HTERT RPE-1 (cell line): ENCODE data around the gene IRF2BPL.

ENCODE experiments used
- in situ Hi-C: fragments of 300-500 bp; cut with MboI; formaldehyde crosslinking; loops from 4 replicates; pipeline ENCODE4 v1.14.3; 2020; ENCODE audit warnings: low sequenced_read_pairs

Gene IRF2BPL

GRCh38 chr14:77055981-77056380, 27.5 kb upstream of the IRF2BPL start:
- in situ Hi-C loops, result loop anchor here (25.0 kb wide), 1 partner anchor 144 kb away; no protein-coding TSS in a partner anchor

GRCh38 chr14:77055306-77055705, 26.8 kb upstream of the IRF2BPL start:
- in situ Hi-C loops, result loop anchor here (25.0 kb wide), 1 partner anchor 143 kb away; no protein-coding TSS in a partner anchor

DNA sequence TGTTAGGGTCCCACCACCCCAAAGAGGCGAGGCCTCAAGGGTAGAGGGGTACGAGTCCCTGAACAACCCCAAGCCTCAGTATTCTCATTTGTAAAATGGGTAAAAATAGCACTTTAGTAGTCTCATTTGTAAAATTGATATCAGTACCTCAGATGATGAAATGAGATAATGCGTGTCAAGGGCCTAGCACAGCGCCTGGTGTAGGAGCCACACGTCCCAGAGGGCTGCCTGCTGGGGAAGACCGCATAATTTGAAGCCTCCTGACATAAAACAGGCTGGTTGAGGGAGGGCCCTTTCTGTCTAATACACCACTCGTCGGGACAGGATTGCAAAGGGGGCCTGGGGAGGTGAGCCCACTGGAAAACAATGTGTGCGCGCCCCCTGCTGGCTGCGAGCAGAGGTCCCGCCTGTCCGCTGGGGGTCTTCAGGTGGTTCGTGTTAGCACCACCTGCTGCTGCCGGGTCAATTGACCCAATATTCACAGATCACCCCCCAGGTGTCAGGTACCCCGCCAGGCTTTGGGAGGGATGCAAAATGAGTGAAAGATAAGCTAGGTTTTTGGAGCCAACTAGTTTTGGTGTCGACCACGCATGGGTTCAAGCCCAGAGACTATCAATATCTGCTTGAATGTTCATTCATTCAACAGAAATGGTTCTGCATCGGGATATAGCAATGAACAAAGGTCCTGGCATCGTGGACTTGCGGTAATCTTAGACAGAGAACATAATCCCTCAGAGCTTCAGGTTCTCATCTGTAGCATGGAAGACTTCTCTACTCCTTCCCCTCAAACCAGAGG, 24.7 kb upstream of the IRF2BPL start:
- in situ Hi-C loops, result loop anchor here (25.0 kb wide), 1 partner anchor 141 kb away; no protein-coding TSS in a partner anchor

DNA sequence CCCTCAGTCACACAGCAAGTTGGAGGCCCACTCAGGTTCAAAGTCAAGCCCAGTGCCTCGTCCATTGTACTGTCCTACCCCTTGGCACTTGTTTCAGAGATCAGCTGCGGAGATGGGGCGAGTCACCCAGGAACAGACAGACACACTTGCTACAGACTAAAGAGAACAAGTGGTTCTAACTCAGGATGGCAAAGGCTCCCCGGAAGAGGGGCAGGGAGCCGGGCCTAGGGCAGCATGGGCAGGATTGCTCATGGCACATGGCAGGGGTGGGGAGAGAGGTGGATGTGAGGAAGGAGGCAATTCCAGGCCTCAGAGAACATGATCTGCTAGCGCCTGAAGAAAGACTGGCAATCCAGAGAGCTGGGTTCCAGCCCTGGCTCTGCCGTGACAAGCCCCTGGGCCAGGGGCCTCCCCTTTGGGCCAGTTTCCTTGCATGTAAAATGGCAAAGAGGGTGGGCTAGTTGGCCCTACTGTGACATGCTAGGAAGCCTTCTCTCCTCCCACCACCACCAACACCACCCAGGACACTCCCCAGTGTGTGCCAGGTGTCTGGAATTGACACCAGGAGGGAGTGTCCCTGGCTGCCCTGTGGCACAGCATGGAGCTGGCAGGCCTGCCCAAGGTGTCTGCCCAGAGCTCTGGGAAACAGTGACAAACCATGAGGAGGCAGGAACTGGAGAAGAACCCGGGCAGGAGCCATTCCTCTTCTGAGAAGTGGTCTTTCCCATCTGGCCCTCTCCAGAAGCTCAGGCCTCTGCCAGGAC, 24.0 kb upstream of the IRF2BPL start:
- in situ Hi-C loops, result loop anchor here (25.0 kb wide), 1 partner anchor 140 kb away; no protein-coding TSS in a partner anchor

DNA sequence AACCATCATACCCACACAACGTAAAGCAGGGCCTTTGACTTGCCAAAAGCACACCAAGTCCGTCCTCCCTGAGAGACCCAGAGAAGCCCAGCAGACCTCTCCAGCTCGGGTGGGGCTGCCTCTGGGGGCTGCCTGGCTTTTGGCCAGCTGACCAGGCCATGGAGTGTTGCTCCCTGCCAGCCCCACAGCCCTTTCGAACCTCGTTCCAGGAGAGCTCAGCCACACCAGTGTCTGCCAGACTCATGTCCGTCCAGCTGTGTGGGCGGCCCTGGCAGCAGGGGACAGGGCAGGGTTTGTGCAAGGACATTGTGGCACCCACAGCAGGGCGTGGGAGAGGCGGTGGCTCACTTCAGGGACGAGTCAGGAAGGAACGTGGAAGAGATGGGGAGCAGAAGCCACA, 22.6 kb upstream of the IRF2BPL start:
- in situ Hi-C loops, result loop anchor here (25.0 kb wide), 1 partner anchor 139 kb away; no protein-coding TSS in a partner anchor

DNA sequence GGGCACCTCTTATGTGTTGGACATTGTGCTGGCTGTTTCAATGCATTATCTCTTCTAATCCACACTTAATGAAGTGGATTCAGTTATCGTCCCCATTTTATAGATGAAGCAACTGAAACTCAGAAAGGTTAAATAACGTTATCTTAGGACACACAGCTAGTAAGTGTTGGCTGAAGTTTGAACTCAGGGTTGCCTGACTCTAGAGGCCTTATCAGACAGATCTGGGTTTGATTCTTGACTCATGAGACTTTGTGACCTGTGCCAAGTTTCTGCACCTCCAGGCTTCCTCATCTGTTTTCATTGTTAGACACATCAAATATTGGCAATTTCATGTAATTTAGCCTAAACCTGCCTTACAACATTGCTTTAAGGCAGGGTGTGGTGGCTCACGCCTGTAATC, 18.2 kb upstream of the IRF2BPL start:
- in situ Hi-C loops, result no loop called here

GRCh38 chr14:77045238-77046162, 17.0 kb upstream of the IRF2BPL start:
- in situ Hi-C loops, result no loop called here

GRCh38 chr14:77044783-77045237, 16.3 kb upstream of the IRF2BPL start:
- in situ Hi-C loops, result no loop called here

DNA sequence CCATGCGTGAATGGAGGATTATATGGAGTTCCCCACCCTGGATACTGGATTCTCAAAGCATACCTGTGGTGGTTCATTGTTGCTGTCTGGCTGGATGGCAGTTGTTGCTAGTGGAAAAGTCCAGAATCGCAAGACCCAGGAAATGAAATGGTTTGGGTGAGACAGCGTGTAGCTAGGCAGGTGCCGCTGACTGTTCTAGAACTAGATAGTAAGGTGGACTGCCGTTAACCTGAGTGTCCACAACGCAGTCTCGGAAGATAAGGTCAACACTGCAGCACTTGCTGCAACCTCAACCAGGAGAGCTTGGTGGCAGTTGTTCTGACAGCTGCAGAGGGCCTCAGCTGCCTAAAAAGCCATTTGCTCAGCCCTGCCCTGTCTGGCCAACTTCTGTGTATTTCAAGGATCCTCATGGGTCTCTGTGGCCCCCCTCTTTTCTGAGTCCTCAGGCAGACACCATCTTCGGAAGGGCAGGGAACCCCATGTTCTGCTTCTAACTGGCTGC, 15.5 kb upstream of the IRF2BPL start:
- in situ Hi-C loops, result no loop called here

DNA sequence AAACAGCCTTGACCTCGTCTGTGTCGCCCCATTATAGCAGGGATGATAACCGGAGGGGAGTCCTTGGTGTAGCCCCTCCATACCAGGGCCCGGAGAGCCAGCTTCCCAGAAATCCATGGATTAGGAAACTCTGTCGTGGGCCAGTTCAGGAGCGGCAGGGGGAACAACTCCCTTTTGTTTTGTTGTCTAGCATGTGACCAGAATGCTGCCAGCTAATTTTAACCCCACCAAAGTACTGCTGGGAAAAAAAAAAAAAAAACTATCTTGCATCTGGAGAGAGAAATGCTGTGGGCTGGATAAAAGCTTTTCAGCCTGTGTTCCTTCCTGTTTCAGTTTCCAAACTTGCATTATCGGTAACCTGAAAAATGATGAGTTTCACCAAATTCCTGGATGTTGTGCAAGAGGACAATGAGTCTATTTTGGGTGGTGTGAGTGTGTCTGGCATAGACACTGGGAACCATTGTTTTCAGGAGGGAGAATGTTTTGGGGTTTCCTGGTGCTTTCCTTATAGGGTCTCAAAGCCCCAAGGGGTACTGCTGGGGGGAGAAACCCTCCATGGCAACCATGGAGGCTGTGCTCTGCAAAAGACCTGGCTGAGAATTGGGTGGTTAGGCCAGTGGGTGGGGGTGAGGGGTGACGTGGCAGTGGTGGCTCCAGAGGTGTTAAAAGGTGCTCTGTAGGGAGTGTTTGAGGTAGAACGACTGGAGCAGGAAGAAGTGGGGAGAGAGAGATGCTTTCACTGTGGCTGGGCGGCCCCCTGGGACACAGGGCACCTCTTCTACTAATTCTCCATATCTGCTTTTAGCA, 14.9 kb upstream of the IRF2BPL start:
- in situ Hi-C loops, result no loop called here

DNA sequence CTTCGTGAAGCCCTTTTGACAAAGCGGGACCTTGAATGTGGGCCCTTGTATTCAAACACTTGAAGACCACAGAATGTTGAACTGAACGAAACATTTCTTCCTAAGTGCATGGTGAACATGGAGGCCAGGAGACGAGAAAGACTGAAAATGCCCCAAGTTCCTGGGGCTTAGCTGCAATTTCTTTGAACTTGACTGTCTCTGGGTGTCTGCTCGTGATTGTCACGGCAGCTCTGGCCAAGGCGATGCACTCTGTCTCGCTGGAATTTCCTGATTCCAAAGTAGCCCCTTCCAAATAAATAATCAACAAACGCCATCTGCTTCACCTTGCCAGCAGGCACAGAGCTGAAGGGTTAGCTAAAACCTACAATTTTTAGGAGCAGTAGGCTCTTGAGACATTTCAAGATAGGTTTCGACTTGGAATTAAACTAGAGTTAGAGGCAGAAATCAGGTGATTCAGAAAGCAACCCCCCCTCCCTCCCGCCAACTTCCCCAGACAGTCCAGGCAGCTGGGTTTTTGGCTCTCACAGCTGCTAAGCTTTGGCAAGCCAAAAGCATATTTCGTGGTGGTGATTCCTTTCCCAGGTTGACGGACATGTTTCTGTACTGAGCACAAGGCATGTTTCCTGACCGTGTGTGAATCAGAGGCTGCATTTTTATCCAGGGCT, 13.5 kb upstream of the IRF2BPL start:
- in situ Hi-C loops, result no loop called here

DNA sequence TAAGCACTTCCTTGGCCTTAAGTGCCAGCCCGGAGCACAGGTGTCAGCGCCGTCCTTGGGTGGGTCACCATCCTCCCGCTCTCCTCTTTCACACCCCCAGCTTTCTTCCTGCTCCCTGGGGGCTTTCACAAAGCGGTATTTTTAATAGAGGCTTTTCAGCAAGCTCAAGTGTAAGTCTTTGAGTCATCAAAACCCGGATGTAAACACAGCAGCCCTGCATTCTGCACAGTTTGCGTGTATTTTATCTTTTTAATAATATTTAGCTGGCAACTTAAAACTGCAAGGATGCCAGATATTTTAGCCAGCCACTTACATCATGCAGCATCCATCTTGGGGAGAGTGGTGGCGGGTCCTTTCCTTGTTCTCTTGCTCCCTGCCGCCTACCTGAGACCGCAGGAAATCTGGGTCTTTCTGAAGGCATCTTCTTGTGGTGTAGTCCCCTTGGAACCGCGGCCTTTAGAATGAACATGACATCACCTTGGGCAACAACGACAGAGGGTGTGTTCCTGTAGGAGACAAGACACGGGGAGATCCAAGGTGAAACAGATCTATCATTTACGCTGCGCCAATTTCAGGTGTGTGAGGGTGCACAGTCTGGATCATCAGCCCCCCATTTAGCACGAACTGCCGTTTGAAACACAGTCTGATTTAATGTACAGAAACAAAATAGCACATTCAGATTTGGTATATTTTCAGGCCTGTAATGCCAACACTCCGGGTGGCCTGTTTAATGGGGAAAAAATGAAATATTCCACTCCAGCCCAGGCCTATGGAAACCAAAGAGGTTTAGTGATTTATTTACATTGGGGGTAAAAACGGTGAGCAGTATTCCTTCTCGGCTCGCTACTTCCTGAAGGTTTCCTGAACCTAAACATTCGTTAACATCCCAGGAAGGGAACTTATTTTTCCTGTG, 12.5 kb upstream of the IRF2BPL start:
- in situ Hi-C loops, result no loop called here

GRCh38 chr14:77040059-77040740, 11.7 kb upstream of the IRF2BPL start:
- in situ Hi-C loops, result no loop called here

- in situ Hi-C loops, result no loop called here
These were observed 11.0 kb upstream of the IRF2BPL start for GRCh38 chr14:77039285-77040058.

DNA sequence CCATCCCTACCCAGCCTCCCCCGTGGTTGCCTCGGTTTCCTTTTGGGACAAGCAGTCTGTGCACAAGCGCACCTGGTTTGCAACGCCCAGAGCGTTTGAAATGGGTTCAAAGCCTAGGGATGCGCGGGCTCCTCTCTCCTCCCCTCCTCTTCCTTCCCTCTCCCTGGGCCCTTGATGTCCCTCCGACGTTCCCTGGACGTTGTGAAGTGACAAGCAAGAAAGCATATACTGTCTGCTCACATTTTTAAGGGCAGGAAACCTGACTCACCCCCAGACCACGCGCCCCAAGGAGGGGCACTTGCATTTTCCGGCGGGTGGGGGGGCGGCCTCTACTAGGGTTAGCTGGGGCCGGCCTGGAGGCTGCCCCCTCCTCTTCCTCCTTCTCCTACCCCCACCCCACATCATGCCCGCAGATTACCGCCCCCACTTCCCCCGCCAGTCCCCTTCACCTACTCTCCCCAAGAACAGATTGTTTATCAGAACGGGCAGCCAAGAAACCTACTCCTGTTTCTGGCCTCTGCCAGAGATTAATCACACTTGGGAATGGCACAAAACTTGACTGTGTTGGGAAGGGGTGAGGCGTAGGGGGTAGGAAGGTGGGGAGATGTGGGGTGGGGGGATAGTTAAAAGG, 9.5 kb upstream of the IRF2BPL start:
- in situ Hi-C loops, result no loop called here

GRCh38 chr14:77037215-77037937, 8.9 kb upstream of the IRF2BPL start:
- in situ Hi-C loops, result no loop called here
